Duodenal mucosa (tissue), 2 donors: Measurements from ENCODE around the gene USP15.
A peak's percentile ranks its signal among the peaks of the same experiment; 100 is the strongest.

Experiments
- H3K27ac ChIP-seq: one replicate; pipeline ENCODE4 v1.7.0; 2013; ENCODE audit warnings: low read depth, low read length
- H3K27me3 ChIP-seq, 2 donors: one replicate each; pipeline ENCODE4 v1.7.0; 2013; ENCODE audit warnings: low read length in 2 of 2, control low read depth in 1 of 2; ENCODE audit not compliant: insufficient read depth in 2 of 2, control insufficient read depth in 1 of 2
- H3K36me3 ChIP-seq, 2 donors: one replicate each; pipeline ENCODE4 v1.7.0; 2013; ENCODE audit warnings: low read length in 2 of 2, control low read depth in 1 of 2; ENCODE audit not compliant: insufficient read depth in 2 of 2, control insufficient read depth in 1 of 2
- H3K4me1 ChIP-seq, 2 donors: one replicate each; pipeline ENCODE4 v1.7.0; 2013; ENCODE audit warnings: low read length in 2 of 2, control low read depth in 1 of 2; ENCODE audit not compliant: insufficient read depth in 2 of 2, control insufficient read depth in 1 of 2
- H3K4me3 ChIP-seq, 2 donors: one replicate each; pipeline ENCODE4 v1.7.0; 2013; ENCODE audit warnings: low read length in 2 of 2, low read depth in 1 of 2
- H3K9ac ChIP-seq, 2 donors: one replicate each; pipeline ENCODE4 v1.7.0; 2013; ENCODE audit warnings: low read length in 2 of 2, low read depth in 1 of 2
- H3K9me3 ChIP-seq, 2 donors: one replicate each; pipeline ENCODE4 v1.7.0; 2013; ENCODE audit warnings: low read length in 2 of 2, control low read depth in 1 of 2; ENCODE audit not compliant: control insufficient read depth in 1 of 2

USP15 gene

GRCh38 chr12:62256408-62257096, 3.7 kb upstream of the USP15 start:
- H3K27me3 ChIP-seq = no peaks in the 10 kb centered on the region
- no peak overlapping the region for H3K27ac ChIP-seq
- H3K9me3 ChIP-seq = no peaks in the 10 kb centered on the region
- no peak overlapping the region for H3K4me3 ChIP-seq
- H3K9ac ChIP-seq = no peak overlapping the region
- H3K4me1 ChIP-seq = peaks cover 9 to 10% of the 10 kb centered on the region in 2 donors
- no peaks in the 10 kb centered on the region for H3K36me3 ChIP-seq

DNA sequence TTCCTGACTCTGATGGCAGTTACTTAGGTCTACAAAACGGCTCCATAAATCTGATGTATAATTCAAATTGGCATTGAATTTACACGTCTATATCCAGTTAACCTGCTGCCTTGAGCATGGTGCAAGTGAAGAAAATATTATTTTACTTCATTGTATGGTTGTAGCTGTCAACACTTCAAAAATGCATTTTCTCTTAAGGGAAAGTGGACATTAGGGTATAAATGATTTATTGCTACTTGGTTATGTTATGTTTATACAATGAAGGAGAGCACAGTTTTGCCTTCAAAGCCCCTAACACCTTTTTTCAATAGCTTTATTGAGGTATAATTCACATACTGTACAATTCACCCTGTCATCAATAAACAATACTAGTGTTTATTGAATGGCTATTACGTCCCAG, 2.0 kb upstream of the USP15 start:
- Histone ChIP-seq H3K27ac (no peak overlapping the region), H3K9me3 (no peaks in the 10 kb centered on the region), H3K4me3 (no peak overlapping the region), H3K9ac (no peak overlapping the region), H3K4me1 (peaks cover 14 to 15% of the 10 kb centered on the region in 2 donors), H3K27me3 (no peaks in the 10 kb centered on the region), H3K36me3 (no peaks in the 10 kb centered on the region)

GRCh38 chr12:62258941-62259630, 1.1 kb upstream of the USP15 start:
- H3K27me3 ChIP-seq = no peaks in the 10 kb centered on the region
- H3K4me1 ChIP-seq = peaks cover 15 to 23% of the 10 kb centered on the region in 2 donors
- H3K9ac ChIP-seq = peak overlapping the region; percentile 91 to 95
- H3K9me3 ChIP-seq = no peaks in the 10 kb centered on the region
- H3K4me3 ChIP-seq = peak overlapping the region; percentile 94 to 96
- H3K27ac ChIP-seq = peak overlapping the region; percentile 91
- no peaks in the 10 kb centered on the region for H3K36me3 ChIP-seq

GRCh38 chr12:62259631-62259992, 592 bp upstream of the USP15 start:
- H3K4me1 ChIP-seq = peaks cover 15 to 27% of the 10 kb centered on the region in 2 donors
- no peaks in the 10 kb centered on the region for H3K27me3 ChIP-seq
- H3K36me3 ChIP-seq = no peaks in the 10 kb centered on the region
- peak overlapping the region; percentile 91 for H3K27ac ChIP-seq
- H3K9me3 ChIP-seq = no peaks in the 10 kb centered on the region
- H3K9ac ChIP-seq = peak overlapping the region; percentile 91 to 95
- peak overlapping the region; percentile 94 to 96 for H3K4me3 ChIP-seq

GRCh38 chr12:62260733-62261683, 804 bp downstream of the USP15 start:
- H3K4me3 ChIP-seq = peak overlapping the region; percentile 94 to 96
- no peaks in the 10 kb centered on the region for H3K9me3 ChIP-seq
- H3K4me1 ChIP-seq = peaks cover 15 to 27% of the 10 kb centered on the region in 2 donors
- no peaks in the 10 kb centered on the region for H3K27me3 ChIP-seq
- peak overlapping the region; percentile 91 for H3K27ac ChIP-seq
- H3K36me3 ChIP-seq = no peaks in the 10 kb centered on the region
- peak overlapping the region; percentile 91 to 93 for H3K9ac ChIP-seq

GRCh38 chr12:62261876-62262517, 1.8 kb downstream of the USP15 start:
- no peaks in the 10 kb centered on the region for H3K27me3 ChIP-seq
- peaks cover 15 to 30% of the 10 kb centered on the region in 2 donors for H3K4me1 ChIP-seq
- no peaks in the 10 kb centered on the region for H3K36me3 ChIP-seq
- H3K27ac ChIP-seq = no peak overlapping the region
- H3K9me3 ChIP-seq = no peaks in the 10 kb centered on the region
- peak overlapping the region in 1 of 2 donors; percentile 96 for H3K4me3 ChIP-seq
- H3K9ac ChIP-seq = peak overlapping the region in 1 of 2 donors; percentile 93

DNA sequence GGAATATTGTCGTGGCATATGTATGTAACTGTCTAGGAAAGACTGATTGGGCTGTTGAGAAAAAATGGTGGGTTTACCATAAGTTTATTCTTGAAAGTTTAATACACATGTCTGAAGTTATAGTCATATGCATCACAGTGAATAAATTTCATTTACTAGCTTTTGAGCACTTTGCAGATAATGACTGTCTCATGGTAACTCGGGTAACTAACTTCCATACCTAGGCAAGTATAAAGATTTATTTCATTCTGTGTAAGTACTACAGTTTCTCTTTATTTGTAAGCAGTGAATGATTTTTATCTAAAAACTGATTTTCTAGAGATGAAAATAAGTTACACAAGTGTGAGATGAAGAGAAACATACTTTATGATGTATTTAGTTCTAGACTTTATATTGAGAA, 3.0 kb downstream of the USP15 start:
- no peaks in the 10 kb centered on the region for H3K36me3 ChIP-seq
- no peak overlapping the region for H3K27ac ChIP-seq
- no peak overlapping the region for H3K9ac ChIP-seq
- H3K4me1 ChIP-seq = peaks cover 15 to 38% of the 10 kb centered on the region in 2 donors
- H3K9me3 ChIP-seq = no peaks in the 10 kb centered on the region
- H3K27me3 ChIP-seq = no peaks in the 10 kb centered on the region
- no peak overlapping the region for H3K4me3 ChIP-seq

DNA sequence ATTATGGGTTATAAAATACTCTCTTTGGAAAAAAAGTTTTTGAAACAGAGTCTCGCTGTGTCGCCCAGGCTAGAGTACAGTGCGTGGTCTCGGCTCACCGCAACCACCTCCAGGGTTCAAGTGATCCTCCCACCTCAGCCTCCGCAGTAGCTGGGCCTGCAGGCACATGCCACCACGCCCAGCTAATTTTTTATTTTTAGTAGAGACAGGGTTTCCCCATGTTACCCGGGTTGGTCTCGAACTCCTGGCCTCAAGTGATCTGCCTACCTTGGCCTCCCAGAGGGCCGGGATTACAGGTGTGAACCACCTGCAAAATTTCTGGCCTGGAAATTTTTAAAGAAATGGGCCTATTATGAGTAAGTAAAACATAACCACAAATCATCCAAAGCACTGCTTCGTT, 3.8 kb downstream of the USP15 start:
- H3K4me1 ChIP-seq = peaks cover 10 to 35% of the 10 kb centered on the region in 2 donors
- no peaks in the 10 kb centered on the region for H3K36me3 ChIP-seq
- no peak overlapping the region for H3K4me3 ChIP-seq
- no peak overlapping the region for H3K27ac ChIP-seq
- H3K27me3 ChIP-seq = no peaks in the 10 kb centered on the region
- H3K9ac ChIP-seq = no peak overlapping the region
- H3K9me3 ChIP-seq = no peaks in the 10 kb centered on the region

GRCh38 chr12:62264706-62265105, 4.5 kb downstream of the USP15 start:
- Histone ChIP-seq H3K4me1 (peaks cover 10 to 34% of the 10 kb centered on the region in 2 donors), H3K27me3 (no peaks in the 10 kb centered on the region), H3K36me3 (no peaks in the 10 kb centered on the region), H3K9ac (no peak overlapping the region), H3K4me3 (no peak overlapping the region), H3K9me3 (no peaks in the 10 kb centered on the region), H3K27ac (no peak overlapping the region)
